22Rv1 (cell line): Measurements from ENCODE around the gene FANCC.

Source experiments
- CTCF ChIP-seq: fragments of 450-650 bp; IDR thresholded peaks from 2 replicates; pipeline ENCODE4 v1.5.1; 2017; ENCODE audit warnings: mild to moderate bottlenecking
- ZFX ChIP-seq: fragments of 450-650 bp; IDR thresholded peaks from 2 replicates; pipeline ENCODE4 v1.6.1; 2017; ENCODE audit warnings: antibody characterized with exemption, borderline replicate concordance

GRCh38 chr9:95108777-95109176 is 208.7 kb downstream of the FANCC start:
- no peak for TF ChIP-seq CTCF
- TF ChIP-seq ZFX = no peak
